ENCODE data around the gene SYNE1.

- TF ChIP-seq, protein P1, sequence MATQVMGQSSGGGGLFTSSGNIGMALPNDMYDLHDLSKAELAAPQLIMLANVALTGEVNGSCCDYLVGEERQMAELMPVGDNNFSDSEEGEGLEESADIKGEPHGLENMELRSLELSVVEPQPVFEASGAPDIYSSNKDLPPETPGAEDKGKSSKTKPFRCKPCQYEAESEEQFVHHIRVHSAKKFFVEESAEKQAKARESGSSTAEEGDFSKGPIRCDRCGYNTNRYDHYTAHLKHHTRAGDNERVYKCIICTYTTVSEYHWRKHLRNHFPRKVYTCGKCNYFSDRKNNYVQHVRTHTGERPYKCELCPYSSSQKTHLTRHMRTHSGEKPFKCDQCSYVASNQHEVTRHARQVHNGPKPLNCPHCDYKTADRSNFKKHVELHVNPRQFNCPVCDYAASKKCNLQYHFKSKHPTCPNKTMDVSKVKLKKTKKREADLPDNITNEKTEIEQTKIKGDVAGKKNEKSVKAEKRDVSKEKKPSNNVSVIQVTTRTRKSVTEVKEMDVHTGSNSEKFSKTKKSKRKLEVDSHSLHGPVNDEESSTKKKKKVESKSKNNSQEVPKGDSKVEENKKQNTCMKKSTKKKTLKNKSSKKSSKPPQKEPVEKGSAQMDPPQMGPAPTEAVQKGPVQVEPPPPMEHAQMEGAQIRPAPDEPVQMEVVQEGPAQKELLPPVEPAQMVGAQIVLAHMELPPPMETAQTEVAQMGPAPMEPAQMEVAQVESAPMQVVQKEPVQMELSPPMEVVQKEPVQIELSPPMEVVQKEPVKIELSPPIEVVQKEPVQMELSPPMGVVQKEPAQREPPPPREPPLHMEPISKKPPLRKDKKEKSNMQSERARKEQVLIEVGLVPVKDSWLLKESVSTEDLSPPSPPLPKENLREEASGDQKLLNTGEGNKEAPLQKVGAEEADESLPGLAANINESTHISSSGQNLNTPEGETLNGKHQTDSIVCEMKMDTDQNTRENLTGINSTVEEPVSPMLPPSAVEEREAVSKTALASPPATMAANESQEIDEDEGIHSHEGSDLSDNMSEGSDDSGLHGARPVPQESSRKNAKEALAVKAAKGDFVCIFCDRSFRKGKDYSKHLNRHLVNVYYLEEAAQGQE (IDR thresholded peaks at IDR 0.05; ENCODE audit: insufficient replicate concordance, low read depth) = no peak
- TF ChIP-seq, protein P2, sequence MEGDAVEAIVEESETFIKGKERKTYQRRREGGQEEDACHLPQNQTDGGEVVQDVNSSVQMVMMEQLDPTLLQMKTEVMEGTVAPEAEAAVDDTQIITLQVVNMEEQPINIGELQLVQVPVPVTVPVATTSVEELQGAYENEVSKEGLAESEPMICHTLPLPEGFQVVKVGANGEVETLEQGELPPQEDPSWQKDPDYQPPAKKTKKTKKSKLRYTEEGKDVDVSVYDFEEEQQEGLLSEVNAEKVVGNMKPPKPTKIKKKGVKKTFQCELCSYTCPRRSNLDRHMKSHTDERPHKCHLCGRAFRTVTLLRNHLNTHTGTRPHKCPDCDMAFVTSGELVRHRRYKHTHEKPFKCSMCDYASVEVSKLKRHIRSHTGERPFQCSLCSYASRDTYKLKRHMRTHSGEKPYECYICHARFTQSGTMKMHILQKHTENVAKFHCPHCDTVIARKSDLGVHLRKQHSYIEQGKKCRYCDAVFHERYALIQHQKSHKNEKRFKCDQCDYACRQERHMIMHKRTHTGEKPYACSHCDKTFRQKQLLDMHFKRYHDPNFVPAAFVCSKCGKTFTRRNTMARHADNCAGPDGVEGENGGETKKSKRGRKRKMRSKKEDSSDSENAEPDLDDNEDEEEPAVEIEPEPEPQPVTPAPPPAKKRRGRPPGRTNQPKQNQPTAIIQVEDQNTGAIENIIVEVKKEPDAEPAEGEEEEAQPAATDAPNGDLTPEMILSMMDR (IDR thresholded peaks at IDR 0.05; ENCODE audit: insufficient read depth, low read length) = no peak
- no peak for TF ChIP-seq POLR2AphosphoS5 (IDR thresholded peaks at IDR 0.05; ENCODE audit: low read depth)
- no peak for TF ChIP-seq GABPA (IDR thresholded peaks at IDR 0.05; ENCODE audit: low read depth)
Measured at GRCh38 chr6:152305672-152306071, 331.5 kb downstream of the SYNE1 start.

Measured in HL-60 (cell line).